Activated naive CD8-positive, alpha-beta T cell treated with anti-CD3 and anti-CD28 coated beads, Interleukin-2, amount 50 U/mL, for 24 hours (primary cell): ENCODE results near the gene NXF1.
A peak's percentile ranks its signal among the peaks of the same experiment; 100 is the strongest.
"Not testable (repeated sequence)": the region's sequence is repeated elsewhere in the genome, so short reads cannot be mapped to it uniquely, and the experiment has no call there.

Experiments
- ATAC-seq: fragments of 150-1000 bp; cut with Tn5 transposase; one replicate; pipeline ENCODE4 v1.10.0; 2021
- DNase-seq: peaks from one replicate; pipeline ENCODE4 v3.0.0; 2021
- H3K27ac Mint-ChIP-seq: one replicate; pipeline ENCODE4 v1.8.0; 2021; ENCODE audit warnings: mild to moderate bottlenecking, mixed read lengths
- H3K27me3 Mint-ChIP-seq: one replicate; pipeline ENCODE4 v1.8.0; 2021; ENCODE audit warnings: mixed read lengths
- H3K36me3 Mint-ChIP-seq: one replicate; pipeline ENCODE4 v1.8.0; 2021; ENCODE audit warnings: low read depth, mixed read lengths
- H3K4me1 Mint-ChIP-seq: one replicate; pipeline ENCODE4 v1.8.0; 2021; ENCODE audit warnings: mixed read lengths
- H3K4me3 Mint-ChIP-seq: one replicate; pipeline ENCODE4 v1.8.0; 2021; ENCODE audit warnings: mild to moderate bottlenecking, moderate library complexity, mixed read lengths
- H3K9me3 Mint-ChIP-seq: one replicate; pipeline ENCODE4 v1.8.0; 2021; ENCODE audit warnings: mixed read lengths

The NXF1 gene

GRCh38 chr11:62841361-62842170 lies 36.3 kb upstream of the NXF1 start:
- peaks cover 35% of the 10 kb centered on the region for H3K4me1 Mint-ChIP-seq
- ATAC-seq (peak; percentile 84), DNase-seq (peak; percentile 78)
- H3K36me3 Mint-ChIP-seq = peaks cover 16% of the 10 kb centered on the region
- no peak overlapping the region for H3K27ac Mint-ChIP-seq
- no peaks in the 10 kb centered on the region for H3K9me3 Mint-ChIP-seq
- no peaks in the 10 kb centered on the region for H3K27me3 Mint-ChIP-seq
- H3K4me3 Mint-ChIP-seq = no peak overlapping the region

- H3K9me3 Mint-ChIP-seq, H3K4me3 Mint-ChIP-seq, H3K27ac Mint-ChIP-seq, H3K27me3 Mint-ChIP-seq: not testable (repeated sequence)
- DNase-seq (peak; percentile 84), ATAC-seq (peak; percentile 12)
- H3K4me1 Mint-ChIP-seq = peaks cover 38% of the 10 kb centered on the region
- H3K36me3 Mint-ChIP-seq = peaks cover 20% of the 10 kb centered on the region
Measured at GRCh38 chr11:62840721-62841360, 35.6 kb upstream of the NXF1 start.

DNA sequence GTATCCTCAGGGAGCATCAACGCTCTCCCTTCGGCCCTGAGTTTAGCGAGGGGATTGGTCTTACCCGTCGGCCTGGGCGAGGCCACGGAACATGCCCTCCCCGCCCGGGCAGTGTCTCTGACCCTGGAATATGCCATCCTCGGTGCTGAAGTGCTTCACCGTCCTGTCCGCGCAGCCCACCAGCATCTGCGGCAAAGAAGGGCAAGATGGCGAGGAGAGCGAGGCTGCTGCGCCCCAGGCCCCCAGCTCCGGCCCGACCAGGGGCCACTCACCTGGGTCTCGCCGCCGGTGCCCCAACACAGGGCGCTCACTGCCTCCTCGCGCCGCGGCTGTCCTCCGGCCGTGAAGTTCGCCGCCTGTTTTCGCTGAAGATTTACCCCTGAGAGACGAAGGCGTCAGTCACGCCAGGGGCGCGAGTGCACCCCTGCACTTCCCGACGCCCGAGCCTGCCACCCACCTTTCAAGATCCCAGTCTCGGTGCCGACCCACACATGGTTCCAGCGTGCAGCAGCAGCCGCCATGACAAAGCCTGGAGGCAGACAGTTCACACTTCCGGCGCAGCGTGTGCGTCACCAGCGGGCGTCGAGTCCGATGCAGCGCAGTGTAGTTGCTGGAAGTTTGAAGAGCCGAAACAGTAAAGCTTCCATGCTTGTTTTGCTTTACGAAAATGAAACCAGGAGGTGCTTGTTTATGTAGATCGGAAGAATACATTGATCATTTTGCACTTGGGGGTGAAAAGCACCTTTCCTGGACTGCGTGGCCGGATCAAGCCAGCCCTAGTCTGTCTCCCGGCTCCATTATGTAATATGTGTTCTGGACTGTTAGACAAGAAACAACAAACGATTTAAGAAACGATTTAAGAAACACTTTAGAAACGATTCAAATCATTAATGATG lies 34.1 kb upstream of the NXF1 start, which contains the start of gene WDR74:
WDR74 (minus strand) TSS at position 541 of the 896 bp plus-strand sequence; CDS start at position 521, 20 bp downstream.
- no peaks in the 10 kb centered on the region for H3K27me3 Mint-ChIP-seq
- peaks cover 46% of the 10 kb centered on the region for H3K4me1 Mint-ChIP-seq
- H3K27ac Mint-ChIP-seq = no peak within 1 kb of the TSS
- H3K9me3 Mint-ChIP-seq = no peaks in the 10 kb centered on the region
- DNase-seq (peak; percentile 92), ATAC-seq (peak; percentile 48)
- H3K4me3 Mint-ChIP-seq = no peak within 1 kb of the TSS
- peaks cover 32% of the 10 kb centered on the region for H3K36me3 Mint-ChIP-seq

- DNase-seq = no peak
- Mint-ChIP-seq H3K4me3 (no peak overlapping the region), H3K36me3 (peaks cover 44% of the 10 kb centered on the region), H3K4me1 (peaks cover 65% of the 10 kb centered on the region), H3K27me3 (no peaks in the 10 kb centered on the region), H3K27ac (peak overlapping the region; percentile 71), H3K9me3 (no peaks in the 10 kb centered on the region)
- no peak for ATAC-seq
Measured at GRCh38 chr11:62835336-62835735, 30.1 kb upstream of the NXF1 start.

DNA sequence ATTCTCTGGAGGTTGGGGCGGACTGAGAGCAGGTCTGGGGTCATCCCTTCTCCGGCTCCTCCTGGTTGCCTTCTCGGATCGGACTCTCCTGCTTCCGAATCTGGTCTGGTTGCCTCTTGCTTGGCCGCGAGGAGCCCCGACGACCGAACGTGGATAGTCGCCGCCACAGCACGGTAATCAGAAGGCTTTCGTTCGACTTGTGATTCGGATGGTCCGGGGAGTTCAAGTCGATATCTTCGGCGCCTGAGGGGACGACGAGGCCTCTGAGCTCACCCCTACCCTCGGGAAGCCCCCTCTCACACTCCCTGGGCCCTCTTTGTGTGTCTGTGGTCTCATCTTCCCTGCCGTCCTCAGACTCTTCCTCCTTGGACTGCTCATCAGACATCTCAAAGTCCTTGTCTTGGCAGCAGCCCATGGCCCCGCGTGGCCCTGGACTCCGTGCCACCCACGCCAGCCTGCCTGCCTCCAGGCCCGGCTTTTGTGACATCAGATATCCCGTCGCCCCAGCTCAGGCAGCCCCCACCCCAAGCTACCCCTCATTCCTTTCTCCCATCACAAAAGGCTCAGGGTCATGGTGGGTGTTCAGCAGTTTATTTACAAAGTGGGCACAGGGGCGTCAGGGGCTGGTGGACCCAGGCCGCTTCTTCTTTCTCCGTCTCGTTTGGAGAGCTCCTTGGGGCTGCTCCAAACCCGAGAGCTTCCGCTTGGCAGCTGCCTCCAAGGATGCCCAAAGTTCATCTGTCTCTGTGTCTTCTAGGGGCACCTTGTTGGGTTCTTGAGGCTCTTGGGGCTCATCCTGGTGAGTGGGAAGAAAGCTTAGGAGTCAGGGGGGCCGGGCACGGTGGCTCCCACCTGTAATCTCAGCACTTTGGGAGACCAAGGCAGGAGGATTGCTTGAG lies 27.3 kb upstream of the NXF1 start, which contains the start of gene TEX54:
TEX54 (minus strand) TSS at position 506 of the 899 bp plus-strand sequence.
- Mint-ChIP-seq H3K27ac (peak within 1 kb of the TSS; percentile 99), H3K4me1 (peaks cover 54% of the 10 kb centered on the region), H3K9me3 (no peaks in the 10 kb centered on the region), H3K27me3 (no peaks in the 10 kb centered on the region), H3K4me3 (peak within 1 kb of the TSS; percentile 98), H3K36me3 (peaks cover 40% of the 10 kb centered on the region)
- ATAC-seq = peak; percentile 0
- DNase-seq = no peak

DNA sequence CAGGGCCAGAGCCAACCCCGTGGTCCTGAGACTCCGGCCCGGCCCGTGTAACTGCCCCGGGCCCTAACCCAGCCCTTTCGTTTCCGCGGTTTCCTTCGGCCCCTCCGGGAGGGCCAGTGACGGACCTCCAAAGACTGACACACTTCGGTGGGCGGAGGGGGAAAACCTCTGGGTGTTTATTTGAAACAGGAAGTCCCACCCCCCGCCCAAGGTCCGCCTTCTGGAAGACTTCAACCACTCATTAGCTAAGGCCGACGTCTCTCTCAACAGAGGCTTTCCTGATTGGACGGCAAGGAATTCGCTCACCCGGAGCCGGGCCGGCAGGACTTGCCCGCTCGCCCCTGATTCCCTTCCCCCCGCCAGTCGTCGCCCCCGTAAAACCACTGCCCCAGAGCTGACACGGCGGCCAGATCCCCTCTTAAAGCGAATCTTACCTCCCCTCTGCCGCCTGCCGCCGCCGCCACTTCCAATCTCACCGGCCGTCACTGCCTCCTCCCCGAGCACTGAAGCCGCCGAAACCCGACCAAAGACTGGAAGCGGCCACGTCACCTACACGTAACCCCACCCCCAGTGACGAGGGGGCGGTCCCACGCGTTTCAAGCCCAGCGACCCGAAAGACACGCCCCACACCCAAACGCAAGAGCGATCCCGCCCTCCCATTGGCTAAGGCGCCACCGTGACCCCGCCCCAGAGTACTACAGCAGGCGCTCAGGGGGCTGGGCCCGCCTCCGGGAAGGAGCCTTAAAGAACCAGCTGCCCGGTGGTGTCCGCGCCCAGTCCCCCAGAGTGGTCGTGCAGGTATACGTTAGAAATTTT lies 26.5 kb upstream of the NXF1 start, which contains the start of gene STX5:
STX5 (minus strand) TSS at position 532 of the 816 bp plus-strand sequence. CDS start 808 bp downstream, outside the sequence.
- peak; percentile 91 for ATAC-seq
- peak within 1 kb of the TSS; percentile 98 for H3K4me3 Mint-ChIP-seq
- peaks cover 41% of the 10 kb centered on the region for H3K36me3 Mint-ChIP-seq
- no peaks in the 10 kb centered on the region for H3K27me3 Mint-ChIP-seq
- peak; percentile 100 for DNase-seq
- peak within 1 kb of the TSS; percentile 99 for H3K27ac Mint-ChIP-seq
- H3K4me1 Mint-ChIP-seq = peaks cover 47% of the 10 kb centered on the region
- H3K9me3 Mint-ChIP-seq = no peaks in the 10 kb centered on the region

- no peaks in the 10 kb centered on the region for H3K9me3 Mint-ChIP-seq
- H3K27me3 Mint-ChIP-seq = no peaks in the 10 kb centered on the region
- peaks cover 44% of the 10 kb centered on the region for H3K4me1 Mint-ChIP-seq
- DNase-seq (no peak), ATAC-seq (no peak)
- peaks cover 36% of the 10 kb centered on the region for H3K36me3 Mint-ChIP-seq
- peak overlapping the region; percentile 98 for H3K4me3 Mint-ChIP-seq
- H3K27ac Mint-ChIP-seq = peak overlapping the region; percentile 99
Measured at GRCh38 chr11:62830904-62831519, 25.8 kb upstream of the NXF1 start.

DNA sequence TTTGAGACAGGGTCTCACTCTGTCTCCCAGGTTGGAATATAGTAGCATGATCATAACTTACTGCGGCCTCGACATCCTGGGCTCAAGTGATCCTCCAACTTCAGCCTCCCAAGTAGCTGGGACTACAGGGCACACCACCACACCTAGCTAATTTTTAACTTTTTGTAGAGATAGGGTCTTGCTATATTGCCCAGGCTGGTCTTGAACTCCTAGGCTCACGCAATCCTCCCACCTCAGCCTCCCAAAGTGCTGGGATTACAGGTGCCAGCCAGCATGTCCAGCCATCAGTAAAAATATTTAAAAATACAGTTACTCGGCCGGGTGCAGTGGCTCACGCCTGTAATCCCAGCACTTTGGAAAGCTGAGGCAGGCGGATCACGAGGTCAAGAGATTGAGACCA lies 22.9 kb upstream of the NXF1 start:
- Mint-ChIP-seq H3K36me3 (peaks cover 29% of the 10 kb centered on the region), H3K4me1 (peaks cover 28% of the 10 kb centered on the region)
- H3K9me3 Mint-ChIP-seq, H3K27me3 Mint-ChIP-seq, H3K4me3 Mint-ChIP-seq, ATAC-seq, DNase-seq, H3K27ac Mint-ChIP-seq: not testable (repeated sequence)

DNA sequence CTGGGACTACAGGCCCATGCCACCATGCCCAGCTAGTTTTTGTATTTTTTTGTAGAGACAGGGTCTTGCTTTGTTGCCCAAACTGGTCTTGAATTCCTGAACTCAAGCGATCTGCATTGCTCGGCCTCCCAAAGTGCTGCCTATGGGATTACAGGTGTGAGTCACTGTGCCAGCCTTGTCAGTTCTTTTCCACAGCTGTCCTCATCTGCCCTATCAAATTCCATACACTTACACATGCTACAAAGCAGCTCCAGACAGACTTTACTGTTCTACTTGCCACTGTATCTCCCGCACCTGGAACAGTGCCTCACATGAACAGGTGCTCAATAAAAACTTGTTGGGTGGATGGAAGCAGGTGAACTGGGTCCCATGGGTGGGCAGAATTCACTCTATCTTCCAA lies 18.4 kb upstream of the NXF1 start:
- Mint-ChIP-seq H3K4me1 (no peaks in the 10 kb centered on the region), H3K36me3 (peaks cover 33% of the 10 kb centered on the region), H3K27ac (no peak overlapping the region), H3K4me3 (no peak overlapping the region), H3K27me3 (no peaks in the 10 kb centered on the region), H3K9me3 (no peaks in the 10 kb centered on the region)
- ATAC-seq (no peak), DNase-seq (no peak)

- Mint-ChIP-seq H3K4me1 (no peaks in the 10 kb centered on the region), H3K9me3 (no peaks in the 10 kb centered on the region), H3K27ac (no peak overlapping the region), H3K27me3 (no peaks in the 10 kb centered on the region), H3K4me3 (no peak overlapping the region), H3K36me3 (peaks cover 11% of the 10 kb centered on the region)
- ATAC-seq (no peak), DNase-seq (no peak)
Measured at GRCh38 chr11:62817129-62817528, 11.9 kb upstream of the NXF1 start.

GRCh38 chr11:62816557-62816956 lies 11.3 kb upstream of the NXF1 start:
- DNase-seq (no peak), ATAC-seq (no peak)
- H3K27me3 Mint-ChIP-seq = no peaks in the 10 kb centered on the region
- H3K27ac Mint-ChIP-seq = no peak overlapping the region
- no peaks in the 10 kb centered on the region for H3K4me1 Mint-ChIP-seq
- H3K4me3 Mint-ChIP-seq = no peak overlapping the region
- H3K36me3 Mint-ChIP-seq = peaks cover 11% of the 10 kb centered on the region
- no peaks in the 10 kb centered on the region for H3K9me3 Mint-ChIP-seq

- H3K9me3 Mint-ChIP-seq = no peaks in the 10 kb centered on the region
- H3K4me3 Mint-ChIP-seq = no peak overlapping the region
- no peak for ATAC-seq
- no peak for DNase-seq
- H3K4me1 Mint-ChIP-seq = peaks cover 2% of the 10 kb centered on the region
- no peaks in the 10 kb centered on the region for H3K36me3 Mint-ChIP-seq
- H3K27ac Mint-ChIP-seq = no peak overlapping the region
- no peaks in the 10 kb centered on the region for H3K27me3 Mint-ChIP-seq
Measured at GRCh38 chr11:62811659-62812058, 6.4 kb upstream of the NXF1 start.
